Inferior parietal cortex (tissue), 1 donor: ENCODE data around the gene SGIP1.

Experiments used
- DNase-seq: peaks from one replicate; pipeline ENCODE4 v3.0.0-alpha.2; 2016; ENCODE audit errors: extremely low spot score

Gene SGIP1

DNA sequence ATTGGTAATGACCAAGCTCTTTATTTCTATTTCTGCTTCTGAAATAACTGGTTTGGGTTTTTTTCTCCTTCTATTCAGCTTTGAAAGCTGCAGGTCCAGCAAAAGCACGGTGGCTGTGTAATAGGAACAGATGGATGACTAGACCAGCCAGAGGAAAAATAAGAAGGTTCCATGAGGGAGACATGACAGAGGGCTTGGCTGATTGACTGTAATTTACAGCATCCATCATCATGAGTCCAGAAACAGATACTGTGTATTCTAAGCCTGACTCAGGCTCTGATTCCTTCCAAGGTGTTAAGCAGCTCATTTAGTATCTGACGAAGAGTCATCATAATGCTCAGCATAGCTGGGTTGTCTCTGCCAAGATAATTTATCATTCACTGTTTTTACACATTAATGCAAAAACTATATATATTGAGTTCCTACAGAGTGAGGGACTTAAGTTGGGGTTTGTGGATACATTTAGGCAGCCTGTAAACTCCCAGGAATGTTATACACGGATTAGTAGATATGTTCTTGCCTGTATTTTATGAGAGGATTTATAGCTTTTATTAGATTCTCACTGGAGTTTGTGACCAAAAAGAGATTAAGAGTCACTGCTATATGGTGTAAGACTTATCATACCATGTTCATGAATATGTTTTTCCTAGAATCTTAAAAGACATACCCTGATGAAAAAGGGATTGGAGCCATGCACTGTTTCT lies 72.6 kb downstream of the SGIP1 start:
- no peak for DNase-seq

GRCh38 chr1:66607458-66607857 lies 73.5 kb downstream of the SGIP1 start:
- DNase-seq = no peak

DNA sequence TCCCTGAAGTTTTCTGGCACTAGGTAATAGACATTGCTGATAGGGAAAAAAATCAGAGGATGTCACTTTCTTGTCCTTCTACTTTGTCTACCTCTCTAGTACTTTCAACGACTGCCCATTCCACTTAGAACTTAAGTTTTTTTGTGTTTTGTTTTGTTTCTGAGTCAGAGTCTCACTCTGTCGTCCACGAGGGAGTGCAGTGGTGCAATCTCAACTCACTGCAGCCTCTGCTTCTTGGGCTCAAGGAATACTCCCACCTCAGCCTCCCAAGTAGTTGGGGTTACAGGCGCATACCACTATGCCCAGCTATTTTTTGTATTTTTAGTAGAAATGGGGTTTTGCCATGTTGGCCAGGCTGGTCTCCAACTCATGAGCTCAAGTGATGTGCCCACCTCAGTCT lies 79.2 kb downstream of the SGIP1 start:
- DNase-seq = no peak

GRCh38 chr1:66617362-66618184 lies 83.6 kb downstream of the SGIP1 start:
- DNase-seq = no peak

DNA sequence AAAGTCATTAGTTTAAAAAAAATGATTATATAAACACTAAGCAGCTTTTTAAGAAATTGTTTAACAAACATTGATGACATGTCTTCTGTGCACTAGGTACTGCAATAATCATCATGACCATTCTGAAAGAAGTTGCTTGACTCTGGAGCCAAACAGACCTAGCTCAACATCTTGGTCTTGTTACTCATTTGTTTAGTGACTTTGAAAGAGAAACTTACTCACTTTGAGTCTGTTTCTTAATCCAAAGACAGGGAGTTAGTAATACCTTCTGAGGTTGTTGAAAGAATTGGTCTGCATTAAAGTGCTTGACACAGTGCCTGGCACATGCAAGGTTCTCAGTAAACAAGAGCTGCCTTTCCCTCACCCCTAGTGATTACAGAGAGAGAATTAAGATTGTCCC lies 84.4 kb downstream of the SGIP1 start:
- DNase-seq = no peak

- no peak for DNase-seq
These were observed 89.9 kb downstream of the SGIP1 start for GRCh38 chr1:66623812-66624211.

- DNase-seq = no peak
These were observed 90.6 kb downstream of the SGIP1 start for GRCh38 chr1:66624412-66625060.

DNA sequence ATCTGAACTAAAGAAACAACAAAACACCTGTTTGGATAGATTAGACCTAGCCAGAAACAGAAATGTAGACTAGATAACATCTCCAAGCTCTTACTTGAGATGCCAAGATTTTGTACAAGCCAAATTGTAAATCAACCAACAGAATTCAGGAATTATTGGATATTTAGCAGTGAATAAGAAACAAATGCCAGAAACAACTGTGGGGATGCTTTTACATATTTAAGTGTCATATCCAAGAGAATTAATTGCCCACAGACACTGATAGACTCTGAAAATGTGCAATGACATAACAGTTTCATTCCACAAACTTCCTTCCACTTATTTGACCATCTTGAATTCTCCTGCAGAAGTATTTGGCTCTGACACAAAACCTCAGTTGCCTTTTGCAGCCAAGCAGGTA lies 92.3 kb downstream of the SGIP1 start:
- no peak for DNase-seq

- DNase-seq = no peak
These were observed 95.0 kb downstream of the SGIP1 start for GRCh38 chr1:66628926-66629325.

DNA sequence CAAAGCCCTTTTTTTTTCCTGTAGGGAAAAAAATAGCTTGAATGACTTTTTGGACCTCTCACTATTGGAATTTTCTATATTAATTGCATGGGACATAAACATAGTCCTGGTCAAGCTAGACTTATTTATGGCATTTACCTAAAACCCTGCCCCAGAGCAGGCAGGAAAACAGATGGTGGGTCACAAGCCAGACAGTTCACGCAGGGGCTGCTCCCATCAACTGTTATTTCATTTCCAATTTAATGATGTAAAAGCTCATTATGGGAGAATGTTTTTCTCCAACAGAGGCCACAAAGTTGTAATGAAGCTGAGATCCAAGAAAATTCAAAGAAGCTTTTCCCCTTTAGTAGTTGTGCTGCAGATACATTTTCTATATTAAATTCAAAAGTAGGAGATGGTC lies 99.2 kb downstream of the SGIP1 start:
- no peak for DNase-seq

GRCh38 chr1:66637146-66637545 lies 103.2 kb downstream of the SGIP1 start:
- DNase-seq = no peak

DNA sequence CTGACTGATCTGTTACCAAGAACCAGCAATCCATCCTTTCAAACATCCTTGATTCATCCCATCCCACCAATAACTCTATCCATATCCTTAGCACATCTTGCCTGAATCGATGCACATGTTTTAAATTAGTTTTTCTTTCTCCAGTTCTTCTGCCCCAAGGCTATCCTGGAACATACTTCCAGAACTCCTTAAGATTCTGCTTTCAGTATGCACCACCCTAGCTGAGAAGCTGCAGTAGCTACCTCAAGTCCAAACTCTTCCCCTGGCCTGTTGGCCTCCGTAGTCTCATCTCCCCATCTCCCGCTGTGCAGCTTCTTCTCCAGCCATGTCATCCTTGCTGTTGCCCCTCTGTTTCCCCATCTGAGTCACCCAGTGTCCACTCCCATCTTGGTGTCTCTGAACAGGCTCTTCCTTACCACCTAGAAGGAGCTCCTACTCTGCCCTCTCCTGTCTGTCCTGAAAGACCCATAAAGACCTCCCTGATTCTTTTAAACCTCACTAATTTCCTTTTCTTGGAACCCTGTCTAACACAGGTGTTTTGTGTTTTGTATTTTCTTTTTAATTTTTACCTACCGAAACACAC lies 108.0 kb downstream of the SGIP1 start:
- DNase-seq = no peak

- no peak for DNase-seq
These were observed 109.0 kb downstream of the SGIP1 start for GRCh38 chr1:66642992-66643391.

GRCh38 chr1:66644331-66644730 lies 110.4 kb downstream of the SGIP1 start:
- no peak for DNase-seq

DNA sequence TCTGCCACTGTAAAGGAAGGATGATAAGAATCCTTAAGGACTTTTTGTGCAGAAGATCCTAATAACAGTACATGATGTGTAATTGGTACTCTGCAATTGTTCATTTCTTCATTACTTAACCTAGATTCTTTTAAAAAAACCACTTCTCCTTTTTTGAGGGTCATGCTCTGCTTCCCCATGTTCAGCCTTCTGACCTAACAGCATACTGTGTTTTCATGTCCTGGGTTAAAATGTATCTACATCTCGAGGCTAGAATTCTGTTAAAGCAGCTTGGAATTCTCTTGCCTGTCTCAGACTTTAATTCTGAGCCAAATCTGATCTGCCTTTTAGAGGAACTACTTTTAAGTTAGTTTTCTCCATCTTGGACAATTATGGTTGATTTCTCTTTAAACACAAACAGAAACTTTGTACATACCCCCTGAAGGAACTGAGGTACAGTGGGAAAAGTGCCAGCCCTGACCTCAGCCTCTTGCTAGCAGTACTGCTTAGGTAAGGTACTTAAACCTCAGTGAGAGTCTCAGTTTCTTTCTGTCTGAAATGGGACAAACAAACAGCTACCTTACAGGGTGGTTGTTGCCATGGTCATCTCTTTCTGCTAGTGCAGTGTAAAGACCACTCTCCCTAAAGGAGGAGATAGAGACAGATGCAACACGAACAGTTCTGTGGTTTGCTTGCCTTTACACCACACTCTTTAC lies 115.1 kb downstream of the SGIP1 start:
- no peak for DNase-seq

GRCh38 chr1:66652556-66652955 lies 118.6 kb downstream of the SGIP1 start:
- DNase-seq = no peak

DNA sequence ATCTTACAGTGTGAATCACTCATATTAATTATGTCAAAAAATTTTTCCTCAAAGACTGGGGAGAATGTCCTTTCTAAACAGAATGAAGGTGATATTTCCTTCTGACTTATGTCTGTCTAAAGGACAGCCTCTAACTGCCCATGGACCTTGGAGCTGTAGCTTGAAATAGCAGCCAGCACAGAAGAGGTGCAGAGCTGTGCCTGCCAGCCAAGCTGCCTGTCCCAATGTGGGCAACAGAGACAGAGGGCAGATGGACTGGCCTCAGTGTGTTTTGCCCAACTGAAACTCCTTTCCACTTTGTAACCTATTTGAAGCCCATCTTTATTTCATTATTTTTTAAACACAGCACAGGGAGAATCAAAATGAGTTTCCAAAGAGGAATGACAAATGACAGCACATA lies 120.7 kb downstream of the SGIP1 start:
- DNase-seq = no peak

GRCh38 chr1:66671455-66671854 lies 137.5 kb downstream of the SGIP1 start:
- DNase-seq = no peak

- no peak for DNase-seq
These were observed 142.8 kb downstream of the SGIP1 start for GRCh38 chr1:66676613-66677298.

- no peak for DNase-seq
These were observed 144.2 kb downstream of the SGIP1 start for GRCh38 chr1:66678146-66678545.

- no peak for DNase-seq
These were observed 145.2 kb downstream of the SGIP1 start for GRCh38 chr1:66679140-66679539.
